Islet precursor cell (in vitro differentiated cells): ENCODE measurements around the gene TLR2.
"Not testable (repeated sequence)": the region's sequence is repeated elsewhere in the genome, so short reads cannot be mapped to it uniquely, and the experiment has no call there.

Source experiments
- DNase-seq: peaks from one replicate; pipeline ENCODE4 v3.0.0-alpha.2; 2018

Gene TLR2

DNA sequence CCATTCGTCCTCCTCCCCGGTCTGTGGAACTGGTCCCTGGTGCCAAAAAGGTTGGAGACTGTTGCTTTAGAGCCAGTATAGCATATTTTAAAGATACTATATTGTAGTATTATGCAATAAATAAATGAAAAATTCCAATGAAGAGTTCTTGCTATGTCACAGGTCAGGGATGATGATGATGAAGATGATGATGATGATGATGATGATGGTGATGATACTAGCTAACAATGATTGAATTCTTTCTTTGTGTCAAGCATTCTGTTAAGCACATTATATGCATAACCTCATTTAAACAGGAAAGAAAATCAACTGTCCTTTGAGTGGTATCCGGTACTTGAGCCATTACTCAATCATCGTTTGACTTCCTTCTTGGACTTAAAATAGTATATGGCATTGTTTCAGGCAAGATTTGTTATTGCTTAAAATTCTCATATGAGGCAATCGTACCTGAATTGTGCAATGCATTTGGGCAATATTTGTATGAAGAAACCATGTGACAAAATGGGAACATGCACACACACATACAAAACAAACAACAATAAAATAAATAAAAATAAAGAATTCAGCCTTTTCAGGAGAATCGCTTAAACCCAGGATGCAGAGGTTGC, 22.8 kb upstream of the TLR2 start:
- DNase-seq: no peak

DNA sequence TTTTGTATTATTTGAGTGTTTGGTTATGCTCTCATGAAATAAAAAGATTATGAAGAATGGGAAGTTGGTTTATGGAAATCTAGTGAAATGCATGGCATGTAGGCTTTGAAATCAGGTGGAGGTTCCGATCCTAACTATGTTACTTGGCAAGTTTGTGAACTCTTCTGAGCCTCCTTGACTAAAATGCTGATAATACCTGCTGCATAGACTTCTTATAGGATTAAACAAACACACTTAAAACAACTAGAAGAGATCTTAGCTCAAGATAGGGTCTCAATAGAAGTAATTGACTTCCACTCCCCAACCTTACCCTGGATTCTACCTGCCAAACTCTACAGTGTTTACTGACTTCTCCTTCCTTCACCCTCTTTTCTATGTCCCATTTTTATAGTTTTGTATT, 22.2 kb upstream of the TLR2 start:
- DNase-seq: no peak

DNA sequence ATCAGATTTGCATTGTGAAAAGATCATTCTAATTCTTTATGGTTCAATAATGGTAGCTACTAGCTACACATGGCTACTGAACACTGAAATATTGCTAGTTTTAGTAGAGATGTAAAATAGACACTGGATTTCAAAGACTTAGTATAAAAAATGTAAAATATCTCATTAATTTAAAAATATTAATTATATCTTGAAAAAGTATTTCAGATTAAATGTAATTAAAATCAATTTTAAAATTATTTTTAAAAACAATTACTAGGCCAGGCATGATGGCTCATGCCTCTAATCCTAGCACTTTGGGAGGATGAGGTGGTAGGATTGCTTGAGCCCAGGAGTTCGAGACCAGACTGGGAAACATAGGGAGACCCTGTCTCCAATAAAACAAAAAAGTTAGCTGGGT, 20.4 kb upstream of the TLR2 start:
- no peak for DNase-seq

DNA sequence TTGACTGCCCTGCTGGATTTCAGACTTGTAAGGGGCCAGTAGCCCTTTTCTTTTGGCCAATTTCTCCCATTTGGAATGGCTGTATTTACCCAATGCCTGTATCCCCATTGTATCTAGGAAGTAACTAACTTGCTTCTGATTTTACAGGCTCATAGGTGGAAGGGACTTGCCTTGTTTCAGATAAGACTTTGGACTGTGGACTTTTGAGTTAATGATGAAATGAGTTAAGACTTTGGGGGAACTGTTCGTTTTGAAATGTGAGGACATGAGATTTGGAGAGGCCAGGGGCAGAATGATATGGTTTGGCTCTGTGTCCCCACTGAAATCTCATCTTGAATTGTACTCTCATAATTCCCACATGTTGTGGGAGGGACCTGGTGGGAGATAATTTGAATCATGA, 17.6 kb upstream of the TLR2 start:
- not testable (repeated sequence) for DNase-seq

DNA sequence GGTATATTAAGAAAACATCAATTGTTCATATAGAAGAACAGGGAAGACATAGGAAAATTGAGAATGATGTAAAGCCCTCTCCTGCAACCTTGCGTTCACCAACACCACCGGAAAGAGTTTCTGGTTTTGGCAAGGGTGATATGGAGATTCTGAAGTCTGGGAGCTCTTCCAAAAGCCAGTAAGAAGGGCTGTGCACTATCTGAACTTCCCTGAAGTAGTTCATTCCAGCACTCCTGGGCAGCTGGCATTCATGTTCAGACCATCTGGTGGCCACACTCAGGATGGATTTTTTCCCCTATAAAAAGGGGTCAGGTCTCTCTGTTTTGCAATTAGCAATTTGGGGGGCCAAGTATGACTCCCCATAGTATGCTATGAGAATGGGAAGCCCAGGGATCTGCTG, 15.4 kb upstream of the TLR2 start:
- DNase-seq: no peak

DNA sequence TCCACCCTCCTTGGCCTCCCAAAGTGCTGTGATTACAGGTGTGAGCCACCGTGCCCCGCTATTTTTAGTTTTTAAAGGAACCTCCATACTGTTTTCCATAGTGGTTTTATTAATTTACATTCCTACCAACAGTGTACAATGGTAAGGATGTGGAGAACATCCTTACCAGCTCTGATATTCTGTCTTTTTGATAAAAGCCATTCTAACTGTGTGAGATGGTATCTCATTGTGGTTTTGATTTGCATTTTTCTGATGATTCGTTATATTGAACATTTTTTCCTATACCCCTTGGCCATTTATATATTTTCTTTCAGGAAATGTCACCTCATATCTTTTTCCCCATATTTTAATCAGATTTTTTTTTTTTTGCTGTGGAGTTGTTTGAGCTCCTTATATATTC, 14.2 kb upstream of the TLR2 start:
- no peak for DNase-seq

DNA sequence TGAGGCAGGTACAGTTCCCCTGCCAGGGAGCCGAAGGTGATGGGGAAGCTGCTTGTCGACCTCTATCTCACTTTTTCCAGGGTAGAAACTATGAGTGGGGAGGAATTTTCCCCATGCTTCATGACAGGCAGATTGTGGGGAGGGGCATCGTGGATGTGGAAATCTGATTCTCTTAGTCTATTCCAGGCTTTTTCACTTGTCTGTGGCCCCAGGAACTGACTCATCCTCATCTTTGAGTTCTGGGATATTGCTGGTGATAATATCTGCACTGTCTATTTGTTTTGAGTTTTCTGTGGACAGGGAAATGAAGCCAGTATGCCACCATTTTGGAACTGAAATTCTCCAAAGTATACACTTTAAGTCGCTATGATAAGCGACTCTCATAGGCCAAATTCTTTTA, 7.6 kb upstream of the TLR2 start:
- no peak for DNase-seq

DNA sequence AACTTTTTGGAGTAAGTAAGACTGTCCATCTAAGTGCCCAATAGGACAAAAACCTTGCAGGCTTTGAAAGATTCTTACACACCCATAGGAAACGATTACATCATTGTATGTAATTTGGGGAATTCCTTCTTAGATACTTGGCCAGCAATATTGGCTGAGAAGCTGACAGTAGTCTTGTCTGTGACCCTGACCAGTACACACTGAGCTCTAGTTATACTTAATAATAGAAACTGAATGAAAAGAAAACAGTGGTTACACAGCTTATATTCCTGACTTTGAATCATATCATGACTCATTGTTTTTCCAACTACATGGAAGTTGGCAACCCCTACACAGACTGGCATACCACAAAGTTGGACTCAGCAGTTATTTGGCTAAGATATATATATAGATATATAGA, 7.1 kb upstream of the TLR2 start:
- no peak for DNase-seq

DNA sequence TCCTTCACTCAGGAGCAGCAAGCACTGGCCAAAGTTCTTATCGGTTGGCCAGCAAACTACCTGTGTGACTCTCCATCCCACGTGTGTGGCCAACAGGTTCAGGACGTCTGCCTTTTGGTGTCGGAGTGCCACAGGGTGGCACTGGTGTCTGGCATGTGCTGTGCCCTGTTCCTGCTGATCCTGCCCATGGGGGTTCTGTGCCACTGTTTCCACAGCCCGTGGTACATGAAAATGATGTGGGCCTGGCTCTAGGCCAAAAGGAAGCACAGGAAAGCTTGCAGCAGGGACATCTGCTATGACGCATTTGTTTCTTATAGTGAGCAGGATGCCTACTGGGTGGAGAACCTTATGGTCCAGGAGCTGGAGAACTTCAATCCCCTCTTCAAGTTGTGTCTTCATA, 4.6 kb upstream of the TLR2 start:
- no peak for DNase-seq

DNA sequence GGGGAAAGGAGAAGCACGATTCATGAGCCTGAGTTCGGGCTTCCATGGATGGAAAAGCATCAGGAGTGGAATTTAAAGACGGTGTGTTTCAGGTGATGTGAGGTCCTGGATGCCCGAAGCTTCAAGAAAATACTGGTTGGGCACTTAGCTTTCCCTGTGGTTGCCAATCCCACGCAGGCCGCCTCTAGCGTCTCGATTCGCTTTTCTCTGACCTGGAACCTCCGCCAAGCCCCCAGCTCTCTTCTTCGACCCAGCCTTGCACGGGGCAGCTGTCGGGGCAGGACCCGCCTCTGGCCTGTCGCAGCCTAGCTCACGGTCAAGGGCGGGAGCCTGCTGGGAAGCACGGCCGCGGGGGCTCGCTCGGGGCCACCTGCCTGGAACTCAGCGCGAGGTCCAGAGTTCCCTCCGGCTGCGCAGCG, 308 bp upstream of the TLR2 start:
- no peak for DNase-seq

DNA sequence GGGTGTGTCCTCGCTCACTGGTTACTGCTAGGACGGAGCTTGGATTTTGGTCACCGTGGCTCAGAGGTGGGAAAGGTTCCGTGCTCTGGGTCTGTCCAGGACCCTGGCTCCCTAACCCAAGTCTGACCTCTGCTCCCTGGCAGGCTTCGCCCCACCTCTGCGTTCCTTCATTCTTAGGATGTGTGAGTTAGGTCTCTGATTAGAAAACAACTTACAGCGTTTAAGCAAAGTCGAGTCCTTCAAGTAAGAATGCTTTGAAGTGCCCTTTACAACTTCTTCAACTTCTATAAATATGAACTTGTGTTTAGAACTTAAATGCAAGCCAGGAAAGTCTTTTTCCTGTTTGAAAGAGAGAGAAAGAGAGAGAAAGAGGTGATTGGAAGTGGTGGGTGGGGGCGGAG, 891 bp downstream of the TLR2 start:
- DNase-seq: peak; percentile 75

DNA sequence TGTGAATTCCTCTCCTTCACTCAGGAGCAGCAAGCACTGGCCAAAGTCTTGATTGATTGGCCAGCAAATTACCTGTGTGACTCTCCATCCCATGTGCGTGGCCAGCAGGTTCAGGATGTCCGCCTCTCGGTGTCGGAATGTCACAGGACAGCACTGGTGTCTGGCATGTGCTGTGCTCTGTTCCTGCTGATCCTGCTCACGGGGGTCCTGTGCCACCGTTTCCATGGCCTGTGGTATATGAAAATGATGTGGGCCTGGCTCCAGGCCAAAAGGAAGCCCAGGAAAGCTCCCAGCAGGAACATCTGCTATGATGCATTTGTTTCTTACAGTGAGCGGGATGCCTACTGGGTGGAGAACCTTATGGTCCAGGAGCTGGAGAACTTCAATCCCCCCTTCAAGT, 20.4 kb downstream of the TLR2 start:
- DNase-seq: no peak

DNA sequence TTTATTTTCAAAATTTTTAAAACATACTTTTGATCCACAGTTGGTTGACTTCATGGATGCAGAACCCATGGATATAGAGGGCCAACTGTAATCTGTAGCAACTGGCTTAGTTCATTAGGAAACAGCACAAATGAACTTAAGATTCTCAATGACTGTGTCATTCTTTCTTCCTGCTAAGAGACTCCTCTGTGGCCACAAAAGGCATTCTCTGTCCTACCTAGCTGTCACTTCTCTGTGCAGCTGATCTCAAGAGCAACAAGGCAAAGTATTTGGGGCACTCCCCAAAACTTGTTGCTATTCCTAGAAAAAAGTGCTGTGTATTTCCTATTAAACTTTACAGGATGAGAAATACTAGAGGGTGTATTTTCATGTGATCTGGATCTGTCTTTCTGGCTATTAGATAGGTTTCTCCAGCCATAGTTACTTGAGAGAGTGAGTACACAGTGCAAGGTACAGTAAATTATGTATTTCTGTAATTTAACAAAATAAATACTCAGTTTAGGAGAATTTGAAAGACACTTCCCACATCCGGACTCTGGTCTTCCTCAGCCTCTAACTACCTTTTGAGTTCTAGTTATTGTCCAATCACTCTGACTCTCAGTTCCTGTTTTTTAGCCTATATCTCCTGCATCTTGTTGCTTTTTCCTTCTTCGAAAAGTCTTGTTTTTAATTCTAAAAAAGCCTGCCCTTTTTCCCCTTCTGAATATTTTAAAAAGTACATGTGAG, 21.8 kb downstream of the TLR2 start:
- no peak for DNase-seq

DNA sequence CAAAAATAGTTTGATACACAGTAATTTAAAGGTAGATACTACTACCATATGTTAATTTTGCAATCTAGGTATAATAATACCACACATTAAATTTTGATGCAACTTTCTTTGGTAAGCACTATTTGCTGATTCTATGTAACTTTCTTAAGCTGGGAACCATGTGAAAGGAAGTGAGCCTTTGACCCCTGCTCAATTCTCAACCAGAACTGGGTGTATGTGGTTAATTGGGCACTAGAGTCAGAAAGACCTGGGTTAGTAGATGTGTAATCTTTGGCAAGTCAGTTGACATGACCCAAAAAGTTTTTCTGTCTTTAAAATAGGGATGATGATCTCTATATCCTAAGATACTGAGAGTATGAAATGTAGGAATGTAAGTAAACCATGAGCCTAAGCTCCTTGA, 22.4 kb downstream of the TLR2 start:
- no peak for DNase-seq

DNA sequence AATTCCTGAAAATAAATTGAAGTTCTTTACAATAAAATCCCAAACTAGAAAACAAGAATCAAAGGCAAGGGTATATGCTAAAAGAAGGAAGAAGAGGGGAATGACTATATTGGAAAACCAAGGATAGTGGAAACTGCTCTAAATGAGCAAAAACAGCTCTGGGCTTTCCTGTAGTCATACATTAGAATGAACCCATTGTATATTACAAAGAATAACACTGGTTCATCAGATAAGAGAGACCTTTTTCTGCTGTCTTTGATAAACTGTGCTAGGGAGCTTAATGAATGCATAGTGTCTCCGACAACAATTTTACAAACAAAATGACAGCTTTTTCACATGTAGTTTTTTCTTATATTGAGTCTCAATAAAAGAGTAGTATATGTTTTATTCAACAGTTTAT, 26.6 kb downstream of the TLR2 start:
- no peak for DNase-seq

DNA sequence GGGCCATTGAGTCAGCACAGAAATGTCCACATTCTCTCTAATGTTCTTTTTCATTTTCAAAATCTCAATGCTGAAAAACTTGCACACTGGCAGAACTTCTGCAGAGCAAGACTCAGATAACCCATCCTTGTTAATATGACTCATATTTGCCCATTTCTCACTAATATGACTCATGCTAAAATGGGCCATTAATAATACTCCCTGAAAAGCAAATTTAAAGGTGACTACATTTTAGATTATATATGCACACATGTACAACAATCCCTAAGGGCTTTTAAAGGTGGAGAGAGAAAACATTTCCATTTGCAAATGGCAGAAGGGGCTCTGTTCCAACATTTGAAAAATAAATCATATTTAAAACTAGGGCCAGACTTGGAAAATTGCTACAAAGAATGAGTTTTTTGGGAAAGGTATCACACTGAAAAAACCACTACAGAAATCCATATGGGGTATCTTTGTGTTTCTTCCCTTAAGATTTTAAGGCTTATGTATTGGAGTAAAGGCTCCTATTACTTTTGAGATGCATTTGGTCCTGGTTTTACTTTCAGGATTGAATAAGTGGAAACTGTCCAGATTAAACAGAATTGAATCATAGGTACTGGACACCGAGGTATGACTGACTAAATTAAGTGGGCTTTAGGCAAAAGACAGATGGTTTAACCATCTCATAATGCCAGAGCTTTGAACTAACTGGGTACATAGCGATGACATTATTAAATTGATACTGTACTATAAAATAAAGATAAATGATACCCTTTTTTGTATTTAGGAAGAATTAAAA, 30.0 kb downstream of the TLR2 start:
- DNase-seq: no peak

DNA sequence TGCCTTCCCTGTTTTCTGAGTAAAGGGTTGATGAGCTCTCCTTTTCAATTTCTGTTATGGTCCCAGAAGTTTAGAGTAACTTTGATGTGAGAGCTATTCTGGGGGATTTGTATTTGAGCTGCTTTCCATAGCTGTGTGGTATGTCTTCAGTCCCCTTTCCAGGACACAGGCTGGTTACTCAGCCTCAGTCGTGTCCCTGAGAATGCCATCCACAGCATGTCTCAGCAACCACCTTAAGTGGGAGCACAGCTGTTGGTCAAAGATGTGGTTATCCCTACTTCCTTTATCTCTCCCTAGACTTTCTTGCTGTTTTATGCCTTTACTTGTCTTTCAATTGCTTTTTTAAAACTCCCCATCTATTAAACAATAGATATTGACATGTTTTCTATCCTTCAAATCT, 38.0 kb downstream of the TLR2 start:
- no peak for DNase-seq

DNA sequence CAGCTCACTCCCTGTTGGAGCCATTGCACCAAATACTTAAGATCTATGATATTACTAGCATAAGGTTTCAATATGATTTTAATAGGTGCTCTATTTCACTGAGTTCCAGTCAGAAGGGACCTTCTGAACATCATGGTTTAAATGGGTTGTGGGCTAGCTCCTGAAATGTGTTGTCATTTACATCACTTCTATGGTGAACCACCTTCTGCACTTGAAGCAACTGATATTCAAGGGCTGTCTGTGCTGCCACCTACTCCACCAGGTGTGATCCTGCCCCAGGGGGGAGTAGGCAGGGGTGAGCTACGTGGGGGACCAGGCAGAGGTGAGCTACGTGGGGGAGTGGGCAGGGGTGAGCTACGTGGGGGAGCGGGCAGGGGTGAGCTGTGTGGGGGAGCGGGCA, 40.5 kb downstream of the TLR2 start:
- DNase-seq: no peak

DNA sequence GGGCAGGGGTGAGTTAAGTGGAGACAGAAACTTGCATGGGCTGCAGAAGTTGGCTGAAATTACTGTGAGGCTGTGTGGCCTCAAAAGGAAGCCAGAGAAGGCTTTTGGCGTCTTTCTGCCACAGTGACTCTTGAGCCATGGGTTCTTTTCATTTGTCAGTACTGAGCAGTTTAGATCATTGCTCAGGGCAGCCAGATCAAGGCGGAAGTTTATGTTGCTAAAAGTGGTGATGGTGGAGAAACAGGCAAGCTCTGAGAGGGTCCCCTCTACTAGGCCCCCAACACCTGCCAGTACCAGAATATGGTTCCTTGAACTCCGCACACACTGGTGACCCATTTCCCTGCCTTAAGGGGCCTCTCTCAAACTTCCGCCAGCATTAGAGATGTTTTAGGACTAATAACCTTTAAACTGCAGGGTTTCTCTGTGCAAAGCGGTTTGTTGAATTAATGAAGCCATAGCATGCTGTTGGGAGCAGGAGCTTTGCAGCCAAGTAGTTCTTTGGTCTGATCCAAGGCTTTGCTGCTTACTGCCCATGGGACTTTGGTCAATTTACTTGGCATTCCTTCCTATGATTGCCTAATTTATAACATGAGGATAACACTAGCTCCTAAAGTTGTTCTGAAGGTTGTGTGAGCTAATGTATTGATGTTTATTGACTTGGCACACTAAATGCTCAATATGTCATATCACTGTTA, 41.2 kb downstream of the TLR2 start:
- no peak for DNase-seq

DNA sequence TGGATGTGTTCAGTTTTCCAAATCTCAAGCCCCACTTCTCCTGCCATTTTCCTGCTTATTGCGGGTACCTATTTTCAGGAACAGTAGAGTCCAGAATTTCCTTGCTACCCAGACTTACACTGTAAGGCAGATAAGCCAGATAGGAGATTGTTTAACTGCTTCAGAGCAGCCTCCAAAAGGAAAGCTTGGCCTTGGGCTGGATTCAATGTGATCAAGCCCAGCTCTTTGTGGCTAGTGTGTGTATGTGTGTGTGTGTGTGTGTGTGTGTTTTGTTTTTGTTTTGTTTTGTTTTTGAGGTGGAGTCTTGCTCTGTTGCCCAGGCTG, 41.7 kb downstream of the TLR2 start:
- no peak for DNase-seq

DNA sequence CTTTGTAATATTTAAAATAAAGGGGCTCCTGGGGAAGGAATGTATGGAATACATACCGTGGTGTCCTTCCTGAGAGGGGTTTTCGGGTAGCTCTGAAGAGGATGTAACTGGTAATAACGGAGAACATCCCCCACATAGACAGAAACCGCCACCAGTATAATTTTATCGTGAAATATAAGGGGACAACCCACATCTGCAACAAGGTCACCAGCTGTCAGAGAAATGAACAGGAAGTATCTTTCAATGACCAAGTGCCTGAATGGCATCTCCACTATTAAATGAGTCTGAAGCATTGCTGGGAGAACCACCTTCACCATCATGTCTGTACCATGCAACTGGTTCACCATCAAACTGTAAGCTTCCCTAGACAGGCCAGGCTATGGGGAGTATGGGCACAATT, 44.1 kb downstream of the TLR2 start:
- DNase-seq: no peak

DNA sequence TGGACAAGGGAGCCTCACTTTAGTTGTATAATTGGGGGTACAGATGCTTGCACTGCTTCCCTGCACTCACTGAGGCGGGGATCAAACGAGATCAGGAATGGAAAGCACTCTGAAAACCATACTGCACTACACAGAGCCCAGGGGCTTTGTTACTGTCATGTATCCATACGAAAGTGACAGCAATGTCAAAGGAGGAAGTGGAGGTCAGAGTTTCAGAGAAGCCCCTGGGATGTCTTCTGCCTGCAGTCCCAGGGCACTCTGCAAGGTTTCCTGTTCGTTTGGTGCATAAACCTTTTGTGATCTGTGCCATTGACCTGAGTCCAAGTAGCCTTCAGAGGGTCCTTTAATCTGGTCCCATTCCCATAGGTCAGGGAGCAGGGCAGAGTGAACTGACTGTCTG, 44.6 kb downstream of the TLR2 start:
- DNase-seq: no peak

DNA sequence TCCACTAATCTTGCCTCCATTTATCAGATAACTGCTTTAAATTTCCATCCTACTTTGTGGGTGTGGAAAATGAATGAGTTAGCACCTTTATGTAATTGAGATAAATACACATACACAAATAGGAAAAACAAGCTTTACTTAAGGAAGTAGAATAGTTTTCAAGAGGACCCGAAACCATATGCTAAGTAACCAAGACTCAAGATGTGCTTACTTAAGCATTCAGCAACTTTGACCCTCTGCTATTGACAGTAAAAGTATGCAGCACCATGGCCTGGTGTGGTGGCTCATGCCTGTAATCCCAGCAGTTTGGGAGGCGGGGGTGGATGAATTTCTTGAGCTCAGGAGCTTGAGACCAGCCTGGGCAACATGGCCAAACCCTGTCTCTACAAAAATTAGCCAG, 45.8 kb downstream of the TLR2 start:
- DNase-seq: no peak

DNA sequence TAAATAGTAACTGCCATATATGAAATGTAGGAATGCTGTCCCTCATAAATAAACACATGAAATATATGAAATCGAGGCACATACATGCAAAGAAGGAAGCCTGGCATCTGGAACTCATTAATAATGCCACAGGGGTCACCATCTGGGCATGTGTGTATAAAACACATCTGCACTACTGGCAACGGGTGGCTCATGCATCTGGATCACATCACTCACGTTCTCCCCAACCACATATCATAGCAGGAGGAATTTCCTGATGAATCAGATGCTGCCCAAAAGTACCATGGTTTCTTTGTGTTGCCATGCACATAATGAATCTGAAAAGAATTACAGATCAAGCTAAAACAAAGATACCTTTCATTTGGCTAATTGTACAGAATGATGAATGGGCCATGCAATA, 47.2 kb downstream of the TLR2 start:
- no peak for DNase-seq
